Measurements from ENCODE around the gene MXD3.

The MXD3 gene

GRCh38 chr5:177301503-177302165 is 10.1 kb downstream of the MXD3 start:
- ChIA-PET CTCF (interaction anchor here (0.7 to 6.4 kb wide), 11 partner anchors 8 to 188 kb away, joined by 3 to 56 read pairs (median 4); partner anchors contain the start of gene MXD3), POLR2A (interaction anchor here (1.2 kb wide), 1 partner anchor 11 kb away, joined by 3 read pairs; no protein-coding TSS in a partner anchor)
- DNase-seq (ENCODE audit: extremely low spot score): no peak
- no peak for TF ChIP-seq CTCF (IDR thresholded peaks at IDR 0.05; ENCODE audit: control extremely low read depth, extremely low read depth, low read depth, missing control alignments)

- DNase-seq (ENCODE audit: extremely low spot score): no peak
- no peak for TF ChIP-seq CTCF (IDR thresholded peaks at IDR 0.05; ENCODE audit: control extremely low read depth, extremely low read depth, low read depth, missing control alignments)
- CTCF ChIA-PET: interaction anchor here (0.9 to 6.4 kb wide), 7 partner anchors 9 to 187 kb away, joined by 3 to 56 read pairs (median 5); no protein-coding TSS in a partner anchor
- POLR2A ChIA-PET: interaction anchor here (1.2 kb wide), 1 partner anchor 12 kb away, joined by 3 read pairs; no protein-coding TSS in a partner anchor
Observed at GRCh38 chr5:177300951-177301350, 10.7 kb downstream of the MXD3 start.

GRCh38 chr5:177300236-177300880 is 11.3 kb downstream of the MXD3 start:
- DNase-seq (ENCODE audit: extremely low spot score): peak; percentile 58
- TF ChIP-seq CTCF (IDR thresholded peaks at IDR 0.05; ENCODE audit: control extremely low read depth, extremely low read depth, low read depth, missing control alignments): no peak
- ChIA-PET POLR2A (no interaction called here), CTCF (interaction anchor here (1.5 to 6.4 kb wide), 3 partner anchors 9 to 187 kb away, joined by 4 to 56 read pairs (median 18); no protein-coding TSS in a partner anchor)

GRCh38 chr5:177299697-177300096 is 12.0 kb downstream of the MXD3 start:
- ChIA-PET POLR2A (no interaction called here), CTCF (interaction anchor here (0.9 to 6.4 kb wide), 6 partner anchors 10 to 187 kb away, joined by 3 to 56 read pairs (median 4); no protein-coding TSS in a partner anchor)
- no peak for TF ChIP-seq CTCF (IDR thresholded peaks at IDR 0.05; ENCODE audit: control extremely low read depth, extremely low read depth, low read depth, missing control alignments)
- DNase-seq (ENCODE audit: extremely low spot score): no peak

GRCh38 chr5:177297922-177298321 is 13.8 kb downstream of the MXD3 start:
- CTCF ChIA-PET: interaction anchor here (1.2 to 6.4 kb wide), 7 partner anchors 10 to 186 kb away, joined by 3 to 56 read pairs (median 4); no protein-coding TSS in a partner anchor
- TF ChIP-seq CTCF (IDR thresholded peaks at IDR 0.05; ENCODE audit: control extremely low read depth, extremely low read depth, low read depth, missing control alignments): no peak
- POLR2A ChIA-PET: no interaction called here
- DNase-seq (ENCODE audit: extremely low spot score): no peak

- no peak for DNase-seq (ENCODE audit: extremely low spot score)
- no peak for TF ChIP-seq CTCF (IDR thresholded peaks at IDR 0.05; ENCODE audit: control extremely low read depth, extremely low read depth, low read depth, missing control alignments)
- CTCF ChIA-PET: interaction anchor here (1.5 to 6.4 kb wide), 4 partner anchors 13 to 184 kb away, joined by 4 to 56 read pairs (median 7); no protein-coding TSS in a partner anchor
- POLR2A ChIA-PET: no interaction called here
Observed at GRCh38 chr5:177296581-177296980, 15.1 kb downstream of the MXD3 start.

All from GM10248 (cell line).